Limb (tissue), 2 donors: Measurements from ENCODE around the gene SPATA3.
"Not testable (repeated sequence)": the region's sequence is repeated elsewhere in the genome, so short reads cannot be mapped to it uniquely, and the experiment has no call there.

Experiments used
- DNase-seq, 2 donors: peaks; one replicate each; pipeline ENCODE4 v3.0.0-alpha.2; 2016; ENCODE audit errors: extremely low spot score in 2 of 2

Gene SPATA3

DNA sequence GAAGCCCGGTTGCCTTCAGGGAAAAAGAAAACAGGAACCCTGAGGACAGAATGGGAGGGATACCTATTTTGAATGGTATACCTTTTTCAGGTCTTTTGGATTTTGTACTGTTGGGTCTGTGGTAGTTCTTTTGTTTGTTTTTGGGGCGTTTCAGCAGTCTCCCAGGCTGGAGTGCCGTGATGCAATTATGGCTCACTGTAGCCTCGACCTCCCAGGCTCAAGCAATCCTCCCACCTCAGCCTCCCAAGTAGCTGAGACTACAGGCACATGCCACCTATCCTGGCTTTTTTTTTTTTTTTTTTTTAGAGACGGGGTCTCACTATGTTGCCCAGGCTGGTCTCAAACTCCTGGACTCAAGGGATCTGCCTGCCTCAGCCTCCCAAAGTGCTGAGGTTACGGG, 27.6 kb upstream of the SPATA3 start:
- not testable (repeated sequence) for DNase-seq

DNA sequence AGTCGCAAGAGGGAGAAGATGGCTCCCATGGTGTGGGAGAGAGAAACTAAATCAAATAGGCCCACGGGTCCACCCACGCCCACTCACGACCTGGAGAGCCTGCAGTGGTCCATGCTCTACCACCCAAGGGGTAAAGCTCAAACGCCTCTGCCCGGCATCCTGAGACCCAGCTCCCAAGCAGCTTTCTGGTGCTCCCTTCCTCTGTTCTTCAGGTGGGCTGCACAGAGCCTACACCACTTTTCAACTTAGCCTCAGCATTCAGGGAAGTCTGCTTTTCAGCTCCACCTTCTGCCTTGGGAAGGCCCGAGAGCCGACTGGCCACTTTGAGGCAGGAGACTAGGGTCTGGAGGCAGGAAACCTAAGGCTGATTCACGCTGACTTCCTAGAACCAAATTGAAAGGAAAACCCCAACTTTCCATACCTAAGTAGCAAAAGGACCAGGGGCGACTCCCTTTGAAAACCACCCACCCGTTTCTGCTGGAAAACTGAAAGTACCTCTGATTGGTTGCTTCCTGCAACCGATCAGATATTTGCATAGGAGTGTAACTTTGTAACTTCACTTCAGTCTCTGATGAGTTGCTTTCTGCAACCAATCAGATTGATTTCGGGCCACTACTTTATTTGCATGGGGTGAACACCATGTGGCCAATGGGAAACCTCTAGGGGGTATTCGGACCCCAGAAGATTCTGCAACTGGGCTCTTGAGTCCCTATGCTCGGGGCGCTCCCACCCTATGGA, 26.8 kb upstream of the SPATA3 start:
- no peak for DNase-seq

DNA sequence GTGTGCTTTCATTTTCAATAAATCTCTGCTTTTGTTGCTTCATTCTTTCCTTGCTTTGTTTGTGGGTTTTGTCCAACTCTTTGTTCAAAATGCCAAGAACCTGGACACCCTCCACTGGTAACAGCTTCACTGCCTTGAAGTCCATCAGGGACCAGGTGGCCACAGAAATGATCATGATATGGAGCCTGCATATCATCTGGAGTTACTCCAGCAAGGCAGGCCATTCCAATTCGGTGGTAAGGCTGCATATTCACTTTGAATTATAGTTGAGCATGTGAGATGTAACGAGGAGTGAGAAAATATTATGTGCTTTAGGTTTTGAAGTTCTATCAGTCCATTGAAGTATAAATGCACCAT, 26.3 kb upstream of the SPATA3 start:
- DNase-seq: no peak

DNA sequence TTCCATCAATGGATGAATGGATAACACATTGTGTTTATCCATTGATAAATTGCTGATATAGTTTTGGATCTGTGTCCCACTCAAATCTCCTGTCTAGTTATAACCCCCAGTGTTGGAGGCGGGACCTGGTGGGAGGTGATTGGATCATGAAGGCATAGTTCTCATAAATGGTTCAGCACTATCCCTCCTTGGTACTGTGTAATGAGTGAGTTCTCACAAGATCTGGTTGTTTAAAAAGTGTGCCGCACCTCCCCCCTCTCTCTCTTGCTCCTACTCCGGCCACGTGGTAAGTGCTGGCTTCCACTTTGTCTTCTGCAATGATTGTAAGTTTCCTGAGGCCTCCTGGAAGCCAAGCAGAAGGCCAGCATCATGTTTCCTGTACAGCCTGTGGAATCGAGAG, 23.9 kb upstream of the SPATA3 start:
- DNase-seq: no peak

DNA sequence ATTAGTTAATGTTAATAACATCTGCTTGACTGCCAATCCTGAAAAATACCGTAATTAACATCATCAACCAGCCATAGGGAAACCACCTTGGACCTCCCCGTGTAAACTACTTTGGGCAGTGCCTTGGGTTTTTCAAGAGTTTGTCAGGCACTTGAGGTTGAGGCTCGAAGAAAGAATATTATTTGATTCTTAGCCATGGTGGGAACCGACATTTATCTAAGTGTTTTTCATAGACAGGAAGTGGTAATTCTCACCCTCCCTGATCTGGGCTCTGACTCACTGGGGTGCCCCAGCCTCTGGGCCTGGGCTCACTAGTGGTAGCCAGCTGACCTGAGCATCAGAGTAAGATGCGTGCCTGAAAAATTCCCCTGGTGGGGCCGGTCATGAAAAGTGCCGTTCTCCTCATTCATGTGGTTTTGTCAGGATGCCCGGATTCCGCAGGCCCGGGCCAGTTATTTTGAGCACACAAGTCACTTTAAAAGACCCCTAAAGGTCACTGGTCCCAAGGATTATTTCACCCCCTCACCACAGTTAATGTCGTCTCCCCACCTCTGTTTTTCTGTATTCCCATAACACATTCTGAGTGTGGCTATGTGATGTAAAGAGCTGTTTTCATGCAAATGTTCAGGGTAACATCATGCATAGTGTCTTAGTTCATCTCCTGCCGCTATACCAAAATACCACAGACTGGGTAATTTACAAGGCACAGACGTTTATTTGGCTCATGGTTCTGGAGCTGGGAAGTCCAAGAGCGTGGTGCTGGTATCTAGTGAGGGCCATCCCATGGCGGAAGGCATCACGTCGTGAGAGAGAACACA, 21.6 kb upstream of the SPATA3 start:
- DNase-seq: no peak

DNA sequence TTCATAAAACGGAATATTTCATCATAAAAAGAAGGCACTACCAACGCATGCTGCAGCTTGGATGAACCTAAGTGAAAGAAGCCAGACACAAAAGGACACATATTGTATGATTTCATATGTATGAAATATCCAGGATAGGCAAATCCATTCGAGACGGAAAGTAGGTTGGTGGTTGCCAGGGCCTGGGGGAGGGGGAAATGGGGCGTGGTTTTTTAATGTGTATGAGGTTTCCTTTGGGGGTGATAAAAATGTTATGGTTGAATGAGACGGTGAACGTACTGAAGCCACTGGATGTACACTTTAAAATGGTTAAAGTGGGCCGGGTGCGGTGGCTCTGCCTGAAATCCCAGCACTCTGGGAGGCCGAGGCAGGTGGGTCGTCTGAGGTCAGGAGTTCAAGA, 20.0 kb upstream of the SPATA3 start:
- no peak for DNase-seq

DNA sequence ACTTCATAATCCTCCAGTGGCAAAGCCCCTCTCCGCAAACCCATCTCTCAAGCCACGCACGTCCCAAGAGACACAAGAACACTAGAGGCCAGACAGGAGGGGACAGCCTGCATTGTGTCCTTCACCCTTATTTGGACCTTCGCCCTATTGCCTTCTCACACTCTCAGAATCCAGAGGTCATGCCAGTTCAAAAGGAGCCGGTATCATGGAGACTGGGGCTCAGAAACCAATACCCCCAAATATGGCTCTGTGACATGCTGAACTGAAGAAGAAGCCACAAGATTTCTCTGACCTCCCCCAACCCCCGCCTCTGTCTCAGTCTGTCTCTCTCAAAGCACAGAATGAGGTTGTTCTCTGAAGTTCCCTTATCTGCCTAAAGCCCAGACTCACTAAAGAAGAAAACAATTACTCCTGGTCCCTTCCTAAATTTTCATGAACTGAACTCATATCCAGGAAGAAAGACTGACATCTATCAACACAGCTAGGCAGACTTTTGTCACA, 19.2 kb upstream of the SPATA3 start:
- DNase-seq: no peak

DNA sequence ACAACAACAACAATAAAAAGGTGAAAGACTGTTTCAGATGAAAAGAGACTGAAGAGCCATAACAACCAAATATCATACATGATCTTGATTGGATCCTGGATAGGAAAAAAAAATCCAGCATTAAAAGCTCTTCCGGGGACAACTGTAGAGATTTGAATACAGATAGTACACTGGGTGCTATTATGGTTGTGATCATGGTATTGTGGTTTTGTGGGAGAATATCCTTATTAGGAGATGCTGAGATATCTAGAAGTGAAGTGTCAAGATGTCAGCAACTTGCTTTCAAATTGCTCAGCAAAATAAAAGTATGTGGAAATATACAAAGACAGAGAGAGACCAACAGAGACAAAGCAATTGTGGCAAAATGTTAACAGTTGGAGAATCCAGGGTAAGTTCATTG, 15.5 kb upstream of the SPATA3 start:
- DNase-seq: no peak

DNA sequence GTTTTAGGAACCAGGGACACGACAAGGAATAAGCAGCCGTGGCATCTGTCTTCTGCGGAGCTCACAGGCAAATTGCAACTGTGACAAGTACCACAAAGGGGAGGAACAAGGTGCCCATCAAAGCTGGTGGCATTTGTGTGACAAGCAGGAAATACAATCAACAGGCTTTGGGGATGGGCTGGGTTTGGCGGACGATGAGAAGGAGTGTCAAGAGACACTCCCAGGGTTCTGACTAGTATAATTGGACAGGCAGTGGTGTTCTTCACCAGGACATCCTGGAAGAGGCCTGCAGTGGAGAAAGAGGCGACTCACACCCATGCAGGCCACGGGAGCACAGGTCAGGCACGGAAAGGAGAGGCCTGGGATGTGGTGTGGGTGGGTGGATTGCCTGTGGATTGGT, 14.2 kb upstream of the SPATA3 start:
- DNase-seq: no peak

DNA sequence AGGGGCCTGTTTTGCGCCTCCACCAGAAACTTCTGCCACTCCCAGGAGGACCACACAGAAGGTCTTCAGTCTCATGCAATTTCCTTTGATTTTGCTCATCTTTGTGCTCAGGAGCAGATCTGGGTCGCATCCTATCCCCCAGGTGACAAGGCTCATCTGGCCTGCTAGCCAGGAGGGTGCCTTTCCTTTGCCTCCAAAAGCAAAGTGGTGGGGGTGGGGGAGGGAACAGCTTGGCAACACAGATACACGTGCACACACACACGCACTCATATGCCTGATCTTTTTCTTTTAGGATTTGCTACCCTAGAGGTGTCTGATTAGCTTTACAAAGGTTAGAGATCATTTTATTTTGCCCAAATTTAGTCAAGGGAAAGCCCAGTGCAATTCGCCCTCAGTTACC, 13.8 kb upstream of the SPATA3 start:
- DNase-seq: no peak

DNA sequence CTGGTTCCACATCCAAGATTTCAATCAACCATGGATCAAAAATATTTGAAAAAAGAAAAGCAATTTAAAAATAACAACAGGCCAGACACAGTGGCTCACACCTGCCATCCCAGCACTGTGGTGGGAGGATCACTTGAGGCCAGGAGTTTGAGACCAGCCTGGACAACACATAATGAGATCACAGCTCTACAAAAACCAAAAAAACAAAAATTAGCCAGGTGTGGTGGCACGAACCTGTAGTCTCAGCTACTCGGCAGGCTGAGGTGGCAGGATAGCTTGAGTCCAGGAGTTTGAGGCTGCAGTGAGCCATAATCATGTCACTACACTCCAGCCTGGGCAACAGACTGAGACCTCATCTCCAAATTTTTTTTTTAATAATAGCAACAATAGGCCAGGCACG, 13.4 kb upstream of the SPATA3 start:
- DNase-seq: no peak

DNA sequence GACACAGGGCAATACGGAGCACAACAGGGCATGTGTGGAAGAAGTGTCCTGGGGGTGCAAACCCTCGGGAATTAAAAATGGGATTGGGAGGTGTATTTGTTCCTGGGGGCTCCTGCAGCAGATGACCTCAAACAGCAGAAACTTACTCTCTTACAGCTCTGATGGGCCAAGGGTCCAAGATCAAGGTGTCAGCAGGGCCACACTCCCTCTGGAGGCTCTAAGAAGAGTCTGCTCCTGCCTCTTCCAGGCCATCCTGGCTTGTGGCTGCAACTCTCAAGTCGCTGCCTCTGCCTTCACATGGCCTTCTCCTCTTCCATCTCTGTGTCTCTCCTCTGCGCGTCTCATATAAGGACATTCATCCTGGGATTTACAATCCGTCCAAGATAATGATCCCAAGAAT, 12.4 kb upstream of the SPATA3 start:
- no peak for DNase-seq

DNA sequence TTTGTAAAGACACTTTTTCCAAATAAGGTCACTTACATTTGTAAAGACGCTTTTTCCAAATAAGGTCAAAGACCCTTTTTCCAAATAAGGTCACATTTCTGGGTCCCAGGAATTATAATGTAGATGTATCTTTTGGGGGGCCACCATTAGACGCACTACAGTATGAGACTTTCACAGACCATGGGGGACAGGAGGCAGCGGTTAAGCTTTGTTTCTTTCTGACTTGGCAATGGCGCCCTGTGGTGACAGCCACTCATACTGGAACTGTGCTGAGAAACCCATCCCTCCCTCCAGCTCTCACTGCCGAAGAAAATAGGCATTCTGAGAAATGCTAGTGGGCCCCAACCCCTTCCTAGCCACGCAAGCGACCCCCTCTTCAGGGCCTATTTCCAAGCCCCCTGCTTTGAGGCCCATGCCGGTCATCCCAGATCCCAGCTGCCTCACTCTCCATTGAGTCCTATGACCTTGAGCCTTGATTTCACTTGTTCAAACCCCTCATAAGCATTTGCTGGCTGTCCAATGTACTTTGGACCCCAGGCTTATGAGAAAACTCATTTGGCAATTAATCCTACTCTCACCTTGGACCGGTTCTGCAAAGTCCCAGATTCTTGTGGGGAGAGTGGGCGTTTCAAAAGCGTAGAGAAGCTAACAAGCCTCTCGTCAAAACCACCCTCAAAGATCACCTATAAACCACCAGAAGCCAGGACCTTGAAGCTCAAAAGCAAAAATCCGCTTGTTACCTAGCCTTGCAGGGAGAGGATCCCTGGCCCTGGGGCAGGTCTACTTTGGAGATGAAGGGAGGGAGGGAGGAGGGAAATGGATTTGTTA, 11.3 kb upstream of the SPATA3 start:
- DNase-seq: no peak

DNA sequence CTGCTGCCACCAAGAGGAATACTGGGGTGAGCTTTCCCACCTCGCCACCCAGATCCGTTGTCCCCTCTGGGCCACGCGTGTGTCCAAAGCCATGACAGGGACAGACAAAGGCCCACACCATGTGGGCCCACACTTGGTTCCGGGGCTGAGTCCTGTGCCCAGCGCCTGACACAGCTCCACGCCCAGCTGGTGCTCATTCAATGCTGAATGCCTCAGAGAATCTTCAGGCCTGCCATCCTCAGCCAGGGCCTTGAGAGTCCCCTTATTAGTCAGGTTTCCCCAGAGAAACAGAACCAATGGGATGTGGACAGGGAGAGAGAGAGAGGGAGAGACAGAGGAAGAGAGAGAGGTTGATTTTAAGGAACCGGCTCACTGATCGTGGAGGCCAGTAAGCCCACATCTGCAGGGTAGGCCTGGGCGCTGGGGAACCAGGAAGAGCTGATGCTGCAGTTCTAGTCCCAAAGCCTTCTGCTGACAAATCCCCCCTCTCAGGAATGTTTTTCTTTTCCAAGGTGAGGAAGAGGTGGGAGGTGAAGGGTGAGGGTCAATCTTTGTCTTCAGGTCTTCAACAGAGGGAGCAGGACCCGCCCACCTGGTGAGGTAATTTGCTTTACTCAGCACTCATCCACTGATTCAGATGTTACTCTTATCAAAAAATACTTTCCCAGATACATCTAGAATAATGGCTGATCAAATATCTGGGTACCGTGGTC, 10.2 kb upstream of the SPATA3 start:
- no peak for DNase-seq

DNA sequence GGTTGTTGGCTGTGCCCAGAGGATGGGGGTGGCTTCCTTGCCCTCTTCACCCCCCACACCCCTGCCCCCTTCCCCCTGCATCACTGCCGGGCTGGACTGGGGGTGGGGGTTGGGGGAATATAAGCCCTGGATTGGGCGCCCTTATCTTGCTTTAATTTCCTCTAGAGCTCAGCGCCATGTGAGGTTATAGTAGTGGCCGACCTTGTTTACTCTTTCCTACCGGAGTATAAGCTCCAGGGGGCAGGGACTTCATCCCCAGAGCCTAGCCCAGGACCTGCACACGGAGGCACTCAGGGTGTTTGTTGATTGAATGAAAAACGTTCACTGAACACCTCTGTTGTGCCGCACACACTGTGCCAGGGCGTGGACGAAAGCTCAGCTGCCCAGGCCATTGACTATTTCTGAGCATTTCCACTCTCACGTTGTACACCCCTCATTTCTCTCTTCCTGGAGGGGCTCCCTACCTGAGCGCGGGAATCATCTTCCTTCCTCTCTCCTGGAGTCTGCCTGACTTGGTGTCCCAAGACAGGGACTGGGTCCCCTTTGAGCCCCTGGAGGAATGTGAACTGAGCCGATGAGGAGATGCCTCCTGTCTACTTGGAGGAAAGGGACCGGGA, 9.3 kb upstream of the SPATA3 start:
- no peak for DNase-seq

DNA sequence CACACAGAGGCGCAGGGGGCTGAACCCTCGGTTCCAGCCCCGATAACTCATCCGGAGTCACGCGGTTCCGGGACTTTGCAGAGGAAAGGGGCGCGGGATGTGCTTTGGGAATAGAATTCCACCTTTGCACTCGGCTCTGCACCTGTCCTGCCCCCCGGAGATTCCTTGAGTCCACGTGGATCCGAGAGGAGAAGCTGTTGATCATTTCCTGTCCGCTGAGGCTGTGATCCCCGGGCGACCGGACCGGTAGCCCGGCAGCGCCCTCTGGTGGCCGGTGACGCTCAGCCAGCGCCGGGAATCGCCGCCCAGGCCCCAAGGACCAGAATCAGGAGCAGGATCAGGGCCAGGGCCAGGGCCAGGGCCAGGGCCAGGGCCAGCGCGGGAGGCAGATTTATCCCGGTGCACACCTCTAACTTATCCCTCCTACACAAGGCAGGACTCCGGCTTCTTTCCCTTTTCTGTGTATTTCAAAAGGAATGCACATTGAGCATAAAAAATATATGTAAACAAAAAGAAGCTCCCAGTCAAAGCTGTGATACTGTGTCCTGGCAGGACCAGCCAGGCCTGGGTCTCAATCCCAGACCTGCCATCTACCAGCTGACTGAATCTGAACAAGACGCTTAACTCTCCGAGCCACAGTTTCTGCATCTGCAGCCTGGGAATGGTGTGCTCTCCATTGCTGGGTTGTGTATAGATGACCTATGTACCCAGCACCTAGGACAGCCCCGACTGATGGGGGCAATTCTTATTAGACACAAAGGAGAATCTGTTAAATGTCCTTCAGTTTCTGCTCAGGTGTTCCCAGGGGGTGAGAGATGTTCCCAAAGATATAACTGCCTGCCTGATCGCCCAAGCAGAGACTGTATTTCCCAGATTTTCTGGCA, 8.5 kb upstream of the SPATA3 start:
- DNase-seq: peak; percentile 67 to 91

DNA sequence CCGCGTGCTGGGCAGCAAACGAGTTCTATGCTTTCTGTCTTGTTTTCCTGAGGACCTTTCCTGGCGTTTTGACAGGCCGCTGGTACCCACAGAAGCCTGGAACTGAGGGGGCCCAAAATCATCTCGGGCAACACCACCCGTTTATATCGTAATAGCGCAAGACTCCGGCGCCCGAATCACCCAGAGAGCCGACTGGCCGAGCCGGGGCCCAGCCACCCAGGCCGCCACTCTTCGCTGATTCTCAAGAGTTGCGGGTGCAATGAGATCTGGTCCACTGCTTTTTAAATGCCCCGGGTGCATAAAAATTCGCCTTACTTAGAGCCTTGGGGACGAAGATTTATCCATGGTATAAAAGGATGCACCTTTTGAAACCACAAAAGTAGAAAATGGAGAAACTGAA, 6.2 kb upstream of the SPATA3 start:
- no peak for DNase-seq

DNA sequence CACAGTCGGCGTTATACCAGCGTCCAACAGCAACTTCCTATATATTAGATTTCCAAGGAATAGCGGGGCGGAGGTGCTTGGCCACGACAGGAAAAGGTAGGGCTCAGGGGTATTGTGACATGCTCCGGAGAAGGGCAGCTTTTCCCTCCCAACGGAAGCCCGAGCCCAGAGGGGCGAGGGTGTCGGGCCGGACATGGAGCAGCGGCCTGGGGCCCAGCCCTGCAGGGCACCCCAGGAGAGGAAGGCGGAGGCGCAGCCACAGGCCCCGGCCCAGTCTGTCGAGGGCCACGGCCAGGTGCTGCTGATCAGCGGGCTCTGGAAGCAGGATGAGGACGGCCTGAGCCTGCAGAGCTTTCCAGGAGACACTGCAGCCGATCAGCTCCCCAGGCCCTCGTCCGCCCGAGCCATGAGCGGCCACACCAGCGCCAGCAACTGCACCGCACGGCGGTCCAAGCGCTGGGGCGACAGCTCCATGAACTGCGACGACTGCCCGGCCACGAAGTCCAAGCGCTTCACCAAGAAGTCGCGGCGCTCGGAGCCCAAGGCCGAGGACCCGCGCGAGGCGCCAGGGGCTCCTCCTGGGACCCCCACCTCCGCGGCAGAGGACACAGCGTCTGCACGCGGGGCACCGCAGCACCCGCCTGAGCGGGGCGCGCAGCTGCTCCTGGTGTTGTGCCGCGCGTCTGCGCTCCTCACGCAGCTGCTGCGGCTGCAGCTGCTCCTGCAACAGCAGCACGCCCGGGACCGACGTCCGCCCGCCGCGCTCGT, 5.6 kb upstream of the SPATA3 start:
- DNase-seq: no peak

DNA sequence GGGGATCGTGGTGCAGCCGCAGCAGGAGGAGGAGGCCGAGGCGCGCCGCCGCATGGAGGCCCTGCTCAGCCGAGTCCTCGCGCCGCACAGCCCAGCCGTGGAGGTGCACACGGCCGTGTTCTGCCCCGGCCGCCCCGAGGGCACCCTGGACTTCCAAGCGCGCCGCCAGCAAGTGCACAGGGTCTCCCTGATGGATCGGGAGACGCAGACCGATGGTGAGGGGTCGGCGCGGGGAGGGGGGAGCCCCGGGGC, 5.1 kb upstream of the SPATA3 start:
- DNase-seq: no peak

DNA sequence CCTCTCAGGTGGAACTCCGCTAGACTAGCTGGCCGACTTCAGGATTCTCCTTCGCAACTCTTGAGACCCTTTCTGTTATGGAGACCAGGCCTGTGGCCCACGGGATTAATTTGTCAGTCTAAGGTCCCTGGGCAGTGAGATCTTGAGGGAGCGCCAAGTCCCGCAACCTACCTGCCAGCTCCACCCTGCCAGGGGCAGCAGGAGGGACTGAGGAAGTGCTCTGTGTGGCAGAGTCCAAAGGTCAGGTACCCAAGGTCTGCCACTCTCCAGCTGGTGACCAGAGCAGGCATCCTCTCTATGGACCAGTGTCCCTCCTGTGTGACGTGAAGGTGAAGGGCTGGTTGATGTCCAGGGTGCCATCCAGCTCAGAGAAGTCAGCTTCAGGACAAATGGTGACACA, 4.3 kb upstream of the SPATA3 start:
- DNase-seq: no peak
